Adipocyte (in vitro differentiated cells): Measurements from ENCODE around the gene NLRC4.
"Not testable (repeated sequence)": the region's sequence is repeated elsewhere in the genome, so short reads cannot be mapped to it uniquely, and the experiment has no call there.

Experiments
- DNase-seq: peaks from one replicate; pipeline ENCODE4 v3.0.0-alpha.2; 2015; ENCODE audit warnings: low read depth
- H3K27me3 ChIP-seq: replicated peaks from 2 replicates; pipeline ENCODE4 v1.7.0; 2013; ENCODE audit warnings: mild to moderate bottlenecking, low read length, moderate library complexity; ENCODE audit not compliant: control insufficient read depth, insufficient read depth
- H3K36me3 ChIP-seq: 2 replicates; pipeline ENCODE4 v1.7.0; 2013; ENCODE audit warnings: low read length, mild to moderate bottlenecking, moderate library complexity; ENCODE audit not compliant: control insufficient read depth, insufficient read depth, severe bottlenecking
- H3K4me1 ChIP-seq: 2 replicates; pipeline ENCODE4 v1.7.0; 2013; ENCODE audit warnings: mild to moderate bottlenecking, low read length, moderate library complexity; ENCODE audit not compliant: control insufficient read depth, insufficient read depth
- H3K4me3 ChIP-seq: 2 replicates; pipeline ENCODE4 v1.7.0; 2013; ENCODE audit warnings: mild to moderate bottlenecking, low read length, moderate library complexity
- H3K9ac ChIP-seq: 2 replicates; pipeline ENCODE4 v1.7.0; 2013; ENCODE audit warnings: mild to moderate bottlenecking, low read length, moderate library complexity
- H3K9me3 ChIP-seq: 2 replicates; pipeline ENCODE4 v1.7.0; 2013; ENCODE audit warnings: mild to moderate bottlenecking, low read length, moderate library complexity; ENCODE audit not compliant: control insufficient read depth

NLRC4 gene

GRCh38 chr2:32264422-32265105 lies at the start of gene NLRC4:
NLRC4 (minus strand) TSS chr2:32264886; CDS start chr2:32256775, 8,111 bp downstream.
- Histone ChIP-seq H3K27me3 (no peaks in the 10 kb centered on the region), H3K36me3 (no peaks in the 10 kb centered on the region), H3K4me3 (no peak within 1 kb of the TSS), H3K9ac (no peak within 1 kb of the TSS), H3K4me1 (peaks cover 4% of the 10 kb centered on the region), H3K9me3 (no peaks in the 10 kb centered on the region)
- DNase-seq = no peak

- H3K4me1 ChIP-seq = no peaks in the 10 kb centered on the region
- no peak overlapping the region for H3K9ac ChIP-seq
- peaks cover 14% of the 10 kb centered on the region for H3K36me3 ChIP-seq
- no peak overlapping the region for H3K4me3 ChIP-seq
- H3K9me3 ChIP-seq = no peaks in the 10 kb centered on the region
- DNase-seq = no peak
- no peaks in the 10 kb centered on the region for H3K27me3 ChIP-seq
Measured at GRCh38 chr2:32310577-32310976, 45.9 kb upstream of the NLRC4 start.

GRCh38 chr2:32293966-32294562 lies 29.4 kb upstream of the NLRC4 start:
- not testable (repeated sequence) for H3K9ac ChIP-seq, H3K27me3 ChIP-seq, H3K4me3 ChIP-seq, DNase-seq, H3K9me3 ChIP-seq
- Histone ChIP-seq H3K4me1 (peaks cover 14% of the 10 kb centered on the region), H3K36me3 (peaks cover 19% of the 10 kb centered on the region)

GRCh38 chr2:32293493-32293892 lies 28.8 kb upstream of the NLRC4 start:
- H3K27me3 ChIP-seq, H3K9ac ChIP-seq, DNase-seq, H3K4me3 ChIP-seq, H3K9me3 ChIP-seq: not testable (repeated sequence)
- peaks cover 17% of the 10 kb centered on the region for H3K4me1 ChIP-seq
- H3K36me3 ChIP-seq = peaks cover 18% of the 10 kb centered on the region

GRCh38 chr2:32291746-32292145 lies 27.1 kb upstream of the NLRC4 start:
- peak; percentile 9 for DNase-seq
- Histone ChIP-seq H3K27me3 (no peaks in the 10 kb centered on the region), H3K4me3 (no peak overlapping the region), H3K9ac (no peak overlapping the region), H3K4me1 (peaks cover 17% of the 10 kb centered on the region), H3K9me3 (no peaks in the 10 kb centered on the region), H3K36me3 (peaks cover 12% of the 10 kb centered on the region)

- H3K36me3 ChIP-seq = peaks cover 1% of the 10 kb centered on the region
- no peak overlapping the region for H3K4me3 ChIP-seq
- no peaks in the 10 kb centered on the region for H3K9me3 ChIP-seq
- H3K27me3 ChIP-seq = no peaks in the 10 kb centered on the region
- peak; percentile 10 for DNase-seq
- peak overlapping the region; percentile 2 for H3K9ac ChIP-seq
- peaks cover 17% of the 10 kb centered on the region for H3K4me1 ChIP-seq
Measured at GRCh38 chr2:32290000-32290339, 25.3 kb upstream of the NLRC4 start.

GRCh38 chr2:32289165-32289999 lies 24.7 kb upstream of the NLRC4 start:
- Histone ChIP-seq H3K27me3 (no peaks in the 10 kb centered on the region), H3K9me3 (no peaks in the 10 kb centered on the region), H3K4me3 (peak overlapping the region; percentile 12), H3K9ac (peak overlapping the region; percentile 2), H3K4me1 (peaks cover 17% of the 10 kb centered on the region), H3K36me3 (no peaks in the 10 kb centered on the region)
- DNase-seq = peak; percentile 79

GRCh38 chr2:32284321-32284720 lies 19.6 kb upstream of the NLRC4 start:
- no peak overlapping the region for H3K4me3 ChIP-seq
- DNase-seq = no peak
- H3K27me3 ChIP-seq = no peaks in the 10 kb centered on the region
- peaks cover 12% of the 10 kb centered on the region for H3K36me3 ChIP-seq
- no peaks in the 10 kb centered on the region for H3K9me3 ChIP-seq
- peaks cover 6% of the 10 kb centered on the region for H3K4me1 ChIP-seq
- no peak overlapping the region for H3K9ac ChIP-seq

- DNase-seq = no peak
- Histone ChIP-seq H3K27me3 (no peaks in the 10 kb centered on the region), H3K4me3 (peak overlapping the region; percentile 100), H3K9me3 (no peaks in the 10 kb centered on the region), H3K4me1 (peaks cover 9% of the 10 kb centered on the region), H3K9ac (peak overlapping the region; percentile 97), H3K36me3 (peaks cover 12% of the 10 kb centered on the region)
Measured at GRCh38 chr2:32278478-32278853, 13.8 kb upstream of the NLRC4 start.

GRCh38 chr2:32277674-32278477 lies 13.2 kb upstream of the NLRC4 start, which contains the start of gene YIPF4:
YIPF4 (plus strand) TSS chr2:32277904; CDS start chr2:32278156, 252 bp downstream.
- peaks cover 9% of the 10 kb centered on the region for H3K4me1 ChIP-seq
- peak within 1 kb of the TSS; percentile 100 for H3K4me3 ChIP-seq
- DNase-seq = peak; percentile 95
- H3K36me3 ChIP-seq = peaks cover 12% of the 10 kb centered on the region
- H3K9ac ChIP-seq = peak within 1 kb of the TSS; percentile 97
- H3K9me3 ChIP-seq = no peaks in the 10 kb centered on the region
- H3K27me3 ChIP-seq = no peaks in the 10 kb centered on the region

- no peaks in the 10 kb centered on the region for H3K27me3 ChIP-seq
- no peak for DNase-seq
Measured at GRCh38 chr2:32277363-32277673, 12.6 kb upstream of the NLRC4 start.

More at GRCh38 chr2:32277363-32277673, 12.6 kb upstream of the NLRC4 start:
- peak overlapping the region; percentile 100 for H3K4me3 ChIP-seq
- peak overlapping the region; percentile 97 for H3K9ac ChIP-seq
- H3K36me3 ChIP-seq = peaks cover 8% of the 10 kb centered on the region
- H3K4me1 ChIP-seq = peaks cover 9% of the 10 kb centered on the region
- H3K9me3 ChIP-seq = no peaks in the 10 kb centered on the region
